GM21360 (cell line): Measurements from ENCODE around the gene MYO7B.
A peak's percentile ranks its signal among the peaks of the same experiment; 100 is the strongest.

Experiments
- ATAC-seq: cut with Tn5 transposase; IDR thresholded peaks from one replicate; pipeline ENCODE4 v1.9.1; 2021; ENCODE audit warnings: mild to moderate bottlenecking, moderate library complexity; ENCODE audit not compliant: unreplicated experiment

Gene MYO7B

DNA sequence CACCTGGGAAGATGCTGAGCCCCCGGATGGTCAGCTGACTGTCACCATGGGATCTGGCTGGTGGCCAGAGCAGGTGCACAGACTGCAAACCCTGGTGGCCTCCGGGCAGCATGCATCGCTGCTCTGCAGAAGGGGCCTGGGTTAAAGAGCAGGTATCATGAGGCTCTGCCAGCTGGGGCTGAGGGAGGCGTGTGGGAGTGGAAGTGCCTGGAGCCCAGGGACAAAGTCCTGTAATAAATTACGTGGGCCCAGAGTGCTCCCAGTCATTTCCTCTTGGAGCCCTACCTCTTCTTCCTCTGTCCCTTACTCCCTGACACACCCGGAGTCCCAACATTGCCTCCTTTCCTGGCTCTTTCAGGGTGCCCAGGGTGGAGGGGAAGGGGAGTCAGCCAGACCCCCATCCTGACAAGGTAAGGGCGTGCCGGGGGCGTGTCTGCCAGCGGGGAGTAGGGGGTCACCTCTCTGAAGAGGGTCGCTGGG, at the start of gene MYO7B:
MYO7B (plus strand) TSS at position 262 of the 480 bp plus-strand sequence. CDS start 24,040 bp downstream, outside the sequence.
- ATAC-seq = no peak

DNA sequence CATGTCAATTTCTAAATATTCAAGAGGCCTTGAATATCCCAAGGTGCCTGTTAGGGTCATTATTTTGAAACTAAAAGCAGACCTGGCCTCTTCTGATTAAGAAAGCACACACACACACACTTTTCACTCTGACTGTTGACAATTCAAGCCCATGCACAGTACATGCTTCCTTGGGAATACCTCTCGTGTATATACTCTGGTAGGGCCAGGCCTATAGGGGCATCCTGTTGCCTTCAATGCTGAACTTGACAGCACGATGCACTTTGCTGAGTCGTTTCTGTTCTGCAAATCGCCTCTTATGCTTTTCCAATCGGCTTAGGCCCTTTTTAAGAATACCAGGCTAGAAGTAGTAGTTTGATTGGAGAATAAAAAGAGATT, 49.8 kb upstream of the MYO7B start:
- no peak for ATAC-seq

DNA sequence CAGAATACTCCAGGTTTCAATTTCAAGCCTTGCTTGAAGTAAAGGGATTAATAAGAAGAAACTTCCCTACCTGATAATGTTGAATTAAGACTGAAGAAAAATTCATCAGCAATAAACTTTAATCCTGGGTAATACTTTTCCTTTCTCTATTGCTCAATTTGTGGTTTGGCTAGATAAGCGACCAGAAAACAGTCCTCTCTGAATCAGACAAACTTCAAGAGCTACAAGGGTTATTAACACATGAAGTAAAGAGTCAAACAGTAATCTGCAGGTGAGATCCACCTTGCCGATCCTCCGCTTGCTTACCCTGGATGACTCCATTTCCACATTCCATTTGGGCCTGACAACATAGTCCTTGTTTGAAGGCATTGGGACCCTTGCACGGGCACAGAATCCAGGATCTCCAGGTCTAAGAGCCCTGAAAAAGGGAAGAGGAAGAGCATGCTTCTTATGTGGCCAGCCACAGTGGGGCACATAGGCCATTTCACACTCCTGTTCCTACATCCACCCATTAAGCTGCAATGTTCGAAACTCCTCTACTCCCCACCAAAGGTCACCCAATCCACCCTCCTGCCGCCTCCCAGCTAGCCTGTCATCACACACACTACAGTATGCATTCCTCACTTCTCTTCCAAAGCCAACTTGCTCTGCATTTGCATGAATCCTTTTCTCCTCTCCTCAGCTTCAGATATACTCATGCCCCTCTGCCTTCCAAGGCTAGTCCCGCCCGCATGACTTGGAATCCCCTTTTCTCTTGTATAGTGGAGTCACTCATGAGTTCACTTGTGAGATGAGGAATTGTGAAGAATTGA, 49.0 kb upstream of the MYO7B start:
- ATAC-seq = no peak

DNA sequence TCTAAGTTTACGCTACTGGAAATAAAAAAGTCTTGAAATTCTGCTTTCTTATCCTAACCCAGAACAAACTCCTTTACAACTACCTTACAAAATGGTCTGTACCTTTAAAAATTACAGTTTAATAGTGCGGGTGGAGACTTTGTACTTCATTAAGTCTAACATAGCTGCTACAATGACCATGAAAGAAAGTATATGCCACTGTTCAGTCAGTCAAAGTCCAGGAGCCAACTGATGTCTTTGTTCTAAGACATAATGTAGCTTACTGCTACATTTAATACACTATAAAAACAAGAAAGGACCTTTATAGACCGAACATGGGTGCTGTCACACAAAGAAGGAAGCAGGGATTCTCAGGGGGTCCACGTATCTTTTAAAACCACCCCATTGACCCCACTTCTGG, 45.2 kb upstream of the MYO7B start:
- ATAC-seq = no peak

DNA sequence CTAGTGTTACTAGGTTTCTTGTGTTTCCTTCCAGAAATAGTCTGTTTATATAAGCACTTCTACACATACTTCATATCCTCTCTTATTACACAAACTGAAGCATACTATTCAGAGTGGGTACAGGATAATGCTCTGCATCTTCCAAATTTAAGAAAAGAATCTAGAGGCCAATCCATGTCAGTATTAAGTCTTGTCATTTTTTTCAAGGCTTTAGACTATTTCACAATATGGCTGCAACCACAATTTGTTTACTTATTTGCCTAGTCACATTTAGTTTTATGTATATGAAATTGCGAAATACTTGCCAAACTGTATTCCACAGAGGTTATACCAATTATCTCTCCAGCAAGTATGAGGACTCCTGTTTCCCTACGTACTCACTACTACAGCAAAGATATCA, 37.1 kb upstream of the MYO7B start:
- no peak for ATAC-seq

DNA sequence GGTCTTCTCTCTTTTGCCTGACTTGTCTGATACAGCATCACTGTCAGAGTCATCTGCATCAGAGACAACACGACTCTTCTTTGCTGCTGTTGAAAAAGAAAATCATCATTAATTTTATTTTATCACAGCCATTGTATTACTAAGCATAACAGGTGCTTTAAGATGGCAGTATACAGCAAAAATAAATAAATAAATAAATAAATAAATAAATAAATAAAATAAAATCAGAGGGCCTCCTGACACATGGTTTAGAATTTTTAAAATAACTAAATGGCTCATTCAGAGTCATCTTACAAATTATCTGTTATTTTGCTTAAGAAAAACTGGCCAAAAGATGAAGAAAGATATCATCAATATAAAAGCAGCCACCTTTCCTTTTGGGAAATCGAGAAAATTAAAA, 32.0 kb upstream of the MYO7B start:
- ATAC-seq = no peak

DNA sequence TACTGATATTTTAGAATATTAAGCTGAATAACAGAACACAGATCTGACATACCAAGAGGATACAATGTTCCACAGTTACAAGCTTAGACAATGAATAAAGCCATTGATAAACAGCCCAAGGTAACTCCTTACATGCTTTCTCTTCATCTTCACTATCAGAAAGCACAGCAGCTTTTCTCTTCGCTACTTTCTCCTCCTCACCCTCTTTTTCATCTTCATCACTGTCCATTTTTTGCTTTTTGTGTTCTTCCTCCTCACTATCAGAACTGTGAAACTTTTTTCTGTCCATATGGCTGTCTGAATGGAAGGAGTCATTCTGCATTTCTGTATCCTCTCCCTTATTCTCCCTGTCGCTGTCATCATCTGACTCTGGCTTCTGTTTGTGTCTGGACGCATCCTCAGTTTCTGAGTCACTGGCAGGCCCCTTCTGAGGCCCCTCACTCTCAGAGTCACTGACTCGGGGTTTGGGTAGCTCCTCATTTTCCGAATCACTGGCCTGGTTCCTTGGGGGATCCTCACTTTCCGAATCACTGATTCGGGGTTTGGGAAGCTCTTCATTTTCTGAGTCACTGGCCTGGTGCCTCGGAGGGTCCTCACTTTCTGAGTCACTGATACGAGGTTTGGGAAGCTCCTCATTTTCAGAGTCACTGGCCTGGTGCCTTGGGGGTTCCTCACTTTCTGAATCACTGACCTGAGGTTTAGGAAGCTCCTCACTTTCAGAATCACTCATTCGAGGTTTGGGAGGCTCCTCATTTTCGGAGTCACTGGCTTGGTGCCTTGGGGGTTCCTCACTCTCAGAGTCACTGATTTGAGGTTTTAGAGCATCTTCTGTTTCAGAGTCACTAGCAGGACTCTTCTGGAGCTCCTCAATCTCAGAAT, 30.7 kb upstream of the MYO7B start:
- no peak for ATAC-seq

DNA sequence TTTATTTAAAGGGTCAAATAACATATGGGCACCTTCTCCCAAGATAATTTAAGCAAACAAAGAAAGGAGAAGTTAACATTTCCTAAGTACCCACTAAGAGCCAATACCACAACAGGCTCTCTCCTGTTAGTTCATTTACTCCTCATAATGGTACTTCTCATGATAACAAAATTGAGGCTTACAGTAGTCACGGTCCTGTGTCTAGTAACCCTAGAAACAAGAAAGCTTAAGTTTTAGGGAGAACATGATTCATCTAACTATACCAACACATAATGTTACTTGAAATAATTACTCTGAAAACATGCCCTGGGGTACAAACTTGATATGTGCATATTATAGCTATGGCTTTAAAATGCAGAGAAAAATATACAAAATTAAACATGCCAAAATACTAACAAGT, 29.0 kb upstream of the MYO7B start:
- ATAC-seq = no peak

DNA sequence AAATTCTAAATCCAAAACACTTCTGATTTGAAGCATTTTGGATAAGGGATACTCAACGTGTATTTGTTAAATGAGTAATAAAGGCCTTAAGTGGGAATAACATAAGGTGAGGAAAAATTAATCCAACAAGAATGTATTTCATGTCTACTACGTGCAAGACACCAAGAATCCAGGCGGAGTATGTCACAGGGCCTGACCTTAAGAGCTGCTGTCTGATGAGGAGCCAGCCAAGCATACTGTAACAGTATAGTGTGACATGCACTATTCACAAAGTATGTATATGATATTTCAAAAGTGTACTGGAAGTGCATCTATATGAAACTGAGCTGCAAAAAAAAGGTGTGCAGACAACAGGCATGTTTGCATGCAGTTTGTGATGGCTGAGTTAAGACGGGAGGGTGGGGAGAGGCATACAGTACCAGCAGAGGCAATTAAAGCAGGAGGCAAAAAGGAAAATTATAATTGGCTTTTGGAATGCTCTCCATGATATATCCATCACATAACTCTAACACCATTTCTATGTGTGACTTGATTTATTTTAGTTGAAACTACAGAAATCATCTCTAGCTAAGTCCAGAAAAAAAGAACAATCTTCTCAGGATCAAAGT, 27.4 kb upstream of the MYO7B start:
- ATAC-seq = no peak

DNA sequence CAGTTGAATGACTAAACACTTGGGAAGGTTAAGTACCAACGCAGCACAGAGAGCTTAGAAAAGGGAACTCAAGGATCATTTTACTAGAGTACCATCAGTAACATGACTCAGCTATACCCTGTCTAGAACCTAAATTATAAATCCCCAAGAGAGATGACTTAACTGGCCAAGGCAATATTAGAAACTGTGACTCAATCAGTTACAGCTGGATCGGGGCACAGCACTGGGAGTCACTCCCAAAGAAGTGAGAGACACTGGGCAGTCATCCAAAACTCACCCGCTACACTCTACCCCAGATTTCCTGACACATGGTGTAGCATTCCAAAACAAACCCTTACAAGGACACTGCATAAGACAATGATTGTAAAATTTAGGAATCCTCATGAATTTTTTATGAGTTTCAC, 26.9 kb upstream of the MYO7B start:
- peak; percentile 70 for ATAC-seq

DNA sequence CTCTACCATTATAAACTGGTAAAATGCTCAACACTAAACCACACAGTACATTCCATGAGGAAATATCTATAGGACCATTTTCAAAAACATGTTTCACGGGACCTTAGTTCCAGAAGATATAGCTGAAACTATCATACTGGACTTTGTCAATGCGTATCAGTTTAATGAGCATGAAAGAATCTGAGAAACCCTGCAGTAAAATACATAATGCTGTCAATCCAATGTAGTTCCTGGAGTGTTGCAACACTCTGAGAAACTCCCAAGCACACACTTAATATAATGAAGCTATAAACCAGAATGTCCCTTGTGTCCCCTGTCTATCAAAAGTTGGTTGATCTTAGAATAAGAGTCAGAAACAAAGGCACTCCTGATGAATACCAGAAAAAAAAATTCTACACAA, 25.4 kb upstream of the MYO7B start:
- ATAC-seq = no peak

DNA sequence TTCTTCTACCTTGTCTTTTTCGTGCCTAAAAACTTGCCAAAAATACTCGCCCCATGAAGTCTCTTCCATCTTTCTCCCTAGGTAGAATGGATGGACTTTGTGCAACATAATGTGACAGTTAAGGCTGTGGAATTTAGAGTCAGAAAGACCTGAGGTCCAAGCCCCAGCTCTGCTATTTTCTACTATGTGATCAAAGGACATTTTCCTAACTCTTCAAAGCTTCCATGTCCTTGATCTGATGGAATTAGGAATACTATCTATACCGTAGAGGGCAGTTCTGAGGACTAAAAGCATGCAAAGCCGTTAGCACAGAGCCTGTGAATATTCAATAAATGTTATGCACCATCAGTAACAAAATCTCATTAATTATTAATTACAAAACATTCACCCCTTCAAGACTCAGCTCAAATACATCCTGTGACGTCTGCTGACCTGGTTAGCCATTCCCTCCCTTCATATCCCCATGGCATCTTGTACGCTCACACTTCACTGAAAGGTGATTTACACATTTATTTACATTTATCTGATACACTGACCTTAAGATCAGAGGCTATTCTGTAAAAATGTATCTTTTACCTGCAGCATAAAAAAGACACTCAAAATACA, 24.3 kb upstream of the MYO7B start:
- ATAC-seq = no peak

DNA sequence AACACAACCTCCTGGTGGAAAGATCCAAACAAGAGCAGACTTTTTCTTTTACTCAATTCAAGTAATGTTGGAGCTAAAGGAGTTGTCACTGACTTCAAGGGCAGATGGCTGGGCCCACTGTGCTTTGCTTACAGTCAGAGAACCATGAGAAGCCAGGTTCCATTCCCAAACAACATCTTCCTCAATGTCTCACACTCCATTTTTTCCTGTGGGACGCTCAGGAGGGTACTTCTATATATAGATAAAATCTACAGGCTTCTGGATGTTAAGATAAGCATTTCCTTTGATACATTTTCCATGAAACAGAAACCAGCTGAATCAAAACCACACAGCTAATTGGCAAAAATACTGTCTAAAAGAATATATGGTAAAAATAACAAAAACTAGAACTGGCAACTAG, 23.6 kb upstream of the MYO7B start:
- ATAC-seq = no peak

DNA sequence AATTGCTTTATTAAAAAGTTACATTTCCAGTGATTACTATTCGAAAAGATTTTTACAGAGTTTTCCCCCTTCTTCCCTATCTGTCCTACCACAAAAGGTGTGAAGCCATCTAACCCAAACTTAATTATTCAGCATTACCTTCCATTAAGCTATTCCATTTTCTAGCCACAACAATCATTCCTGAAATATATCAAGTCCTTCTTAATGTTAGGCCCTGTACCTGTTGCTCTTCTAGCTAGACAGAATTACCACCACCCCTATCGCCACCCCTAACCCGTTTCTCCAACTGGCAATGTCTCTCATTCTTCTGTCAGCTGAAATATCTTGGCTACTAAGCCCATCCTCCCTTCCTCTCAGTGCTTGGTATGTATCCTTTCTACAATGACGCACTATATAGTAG, 23.1 kb upstream of the MYO7B start:
- ATAC-seq = no peak

DNA sequence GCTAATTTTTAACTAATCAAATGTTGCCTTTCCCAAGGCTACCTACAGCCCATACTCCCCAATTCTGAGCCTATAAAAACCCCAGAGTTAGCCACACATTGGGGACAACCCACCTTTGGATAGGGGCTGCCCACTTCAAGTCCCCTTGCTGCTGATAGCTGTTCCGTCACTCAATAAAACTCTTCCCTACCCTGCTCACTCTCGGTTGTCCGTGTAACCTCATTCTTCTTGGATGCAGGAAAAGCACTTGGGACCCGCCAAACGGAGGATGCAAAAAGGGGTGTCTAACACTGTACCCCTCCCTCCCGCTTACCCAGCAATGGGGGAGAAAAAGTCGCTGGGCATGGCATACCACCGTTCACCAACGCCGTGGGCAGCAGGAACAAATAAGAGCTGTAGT, 21.4 kb upstream of the MYO7B start:
- no peak for ATAC-seq

DNA sequence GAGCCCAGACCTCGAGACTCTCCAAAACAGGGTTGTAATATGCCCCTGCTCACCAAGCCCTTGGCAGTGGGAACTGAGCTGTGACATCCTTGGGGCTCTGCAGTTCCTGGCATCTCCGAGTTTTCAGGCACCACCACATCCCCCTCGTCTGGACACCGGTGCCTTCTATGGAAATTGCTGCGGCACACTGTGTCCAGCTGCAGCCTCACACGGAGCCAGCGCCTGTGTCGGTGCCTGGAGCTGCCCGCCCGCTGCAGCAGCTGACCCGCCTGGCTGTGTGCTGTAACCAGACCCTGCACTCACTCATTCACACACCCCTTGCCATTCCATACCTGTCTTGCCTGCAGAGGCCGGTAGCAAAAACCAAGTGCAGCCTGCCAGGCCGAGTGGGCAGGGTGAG, 21.0 kb upstream of the MYO7B start:
- ATAC-seq = no peak

DNA sequence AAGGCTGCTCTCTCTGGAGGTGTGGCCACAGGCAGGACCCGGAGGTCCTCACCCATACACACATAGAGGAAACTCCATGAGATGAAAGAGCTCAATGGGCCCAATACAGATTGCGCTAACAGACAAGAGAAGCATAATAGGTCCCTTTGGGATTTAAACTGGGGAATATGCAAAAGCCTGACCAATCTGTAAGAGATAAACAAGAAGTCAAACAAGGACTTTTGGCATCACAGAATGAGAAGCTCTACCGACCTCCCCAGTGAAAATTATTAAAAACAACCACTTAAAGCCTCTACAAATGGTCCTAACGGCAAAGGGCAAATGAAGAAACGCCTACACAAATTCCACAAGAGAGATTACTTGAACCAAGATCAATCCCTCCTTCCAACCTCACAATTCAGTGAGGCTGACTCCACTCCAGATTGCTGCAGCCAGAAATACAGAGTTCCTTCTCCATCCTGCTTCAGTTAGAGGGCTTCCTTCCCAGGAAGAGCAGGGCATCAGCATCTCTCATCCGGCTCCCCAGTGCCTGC, 20.0 kb upstream of the MYO7B start:
- no peak for ATAC-seq

DNA sequence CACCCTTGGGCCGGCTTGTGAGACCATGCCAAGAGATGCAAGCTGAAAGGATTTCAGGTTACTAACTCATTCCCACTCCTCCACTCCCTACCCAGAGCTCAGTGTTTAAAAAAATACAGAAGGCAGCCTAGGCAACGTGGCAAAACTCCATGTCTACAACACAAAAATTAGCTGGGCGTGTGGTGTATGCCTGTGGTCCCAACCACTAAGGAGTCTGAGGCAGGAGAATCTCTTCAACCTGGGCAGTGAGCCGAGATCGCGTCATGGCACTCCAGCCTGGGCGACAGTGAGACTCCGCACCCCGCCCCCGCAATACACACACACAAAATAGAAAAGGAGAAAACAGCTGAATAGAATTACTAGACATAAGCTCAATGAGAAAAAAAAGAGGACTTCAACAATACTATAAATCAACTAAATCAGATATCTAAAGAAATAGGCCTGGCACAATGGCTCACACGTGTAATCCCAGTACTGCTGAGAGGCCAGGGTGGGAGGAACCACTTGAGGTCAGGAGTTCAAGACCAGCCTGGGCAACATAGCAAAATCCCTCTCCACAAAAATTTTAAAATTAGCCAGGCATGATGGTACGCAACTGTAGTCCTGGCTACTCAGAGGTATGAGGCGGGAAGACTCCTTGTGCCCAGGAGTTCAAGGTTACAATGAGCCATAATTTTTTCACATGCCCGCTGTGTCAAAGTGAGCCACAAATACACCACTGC, 19.3 kb upstream of the MYO7B start:
- ATAC-seq = no peak

DNA sequence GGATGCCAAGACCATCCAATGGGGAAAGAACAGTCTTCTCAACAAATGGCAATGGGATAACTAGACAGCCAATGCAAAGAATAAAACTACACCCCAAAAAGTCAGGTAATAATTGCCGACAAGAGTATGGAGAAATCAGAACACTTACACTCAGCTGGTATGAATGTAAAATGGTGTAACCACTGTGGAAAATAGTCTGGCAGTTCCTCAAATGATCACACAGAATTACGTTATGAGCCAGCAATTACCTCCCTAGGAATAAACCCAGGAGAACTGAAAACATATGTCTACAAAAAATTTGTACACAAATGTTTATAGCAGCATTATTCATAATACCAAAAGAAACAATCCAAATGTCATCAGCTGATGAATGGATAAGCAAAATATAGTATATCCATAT, 18.0 kb upstream of the MYO7B start:
- no peak for ATAC-seq

DNA sequence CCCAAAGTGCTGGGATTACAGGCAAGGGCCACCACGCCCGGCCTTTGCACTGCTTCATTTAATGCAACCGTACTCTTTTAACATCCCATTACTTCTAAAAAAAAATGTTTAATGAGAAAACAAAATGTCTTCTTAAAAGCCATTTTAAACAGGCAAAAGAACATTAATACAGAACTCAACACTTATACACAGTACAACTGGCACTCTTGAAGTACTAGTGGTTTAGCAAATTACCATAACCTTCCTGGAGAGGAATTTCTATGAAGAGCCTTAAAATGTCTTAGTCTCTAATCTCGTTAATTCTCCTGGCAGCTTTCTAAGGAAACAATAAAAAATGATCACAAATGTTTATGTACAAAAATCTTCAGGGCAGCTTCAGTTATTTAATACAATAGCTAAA, 15.1 kb upstream of the MYO7B start:
- no peak for ATAC-seq
